BJ (cell line): ENCODE measurements around the gene MEF2B. TPM values are rescaled to one million over a fixed set of nuclear protein-coding genes. Genes with fewer than 3 reads are reported as not detected.

Experiments
- CTCF ChIA-PET: fragments of 350-600 bp; formaldehyde crosslinking; extraction: SDS; loops from one replicate; lab custom pipeline; 2021; ENCODE audit warnings: antibody characterized with exemption, inconsistent platforms; lab: Yijun Ruan, JAX
- POLR2A ChIA-PET: fragments of 300-600 bp; sonication (Branson Sonifier 250); formaldehyde crosslinking; extraction: SDS; loops from one replicate; lab custom pipeline; 2021; ENCODE audit warnings: antibody characterized with exemption; lab: Charles Lee
- DNase-seq: peaks from one replicate; pipeline ENCODE4 v3.0.0-alpha.2; 2011; ENCODE audit warnings: low read depth
- H3K27me3 ChIP-seq: 2 replicates; pipeline ENCODE4 v1.6.0; 2011; ENCODE audit warnings: low read length; ENCODE audit not compliant: control insufficient read depth, insufficient read depth
- H3K36me3 ChIP-seq: 2 replicates; pipeline ENCODE4 v1.5.1; 2011; ENCODE audit warnings: low read length; ENCODE audit not compliant: control insufficient read depth, insufficient read depth
- H3K4me3 ChIP-seq: 2 replicates; pipeline ENCODE4 v1.5.1; 2011; ENCODE audit warnings: low read depth, mild to moderate bottlenecking, control low read depth, low read length
- polyA plus RNA-seq: library from polyadenylated mRNA; depleted of rRNA; stranded (reverse); fragments of >200 nt; gene quantifications from 2 replicates; pipeline ENCODE4 v1.2.3, GENCODE V29; 2011
- TF ChIP-seq, protein P1 (sequence below): IDR thresholded peaks from 2 replicates; pipeline ENCODE4 v1.5.1; 2011; ENCODE audit warnings: low read depth, mild to moderate bottlenecking, control low read depth, inconsistent platforms, low read length, moderate library complexity; ENCODE audit not compliant: insufficient read depth

Gene MEF2B
- polyA plus RNA-seq, 1 experiment: 0.10 TPM

DNA sequence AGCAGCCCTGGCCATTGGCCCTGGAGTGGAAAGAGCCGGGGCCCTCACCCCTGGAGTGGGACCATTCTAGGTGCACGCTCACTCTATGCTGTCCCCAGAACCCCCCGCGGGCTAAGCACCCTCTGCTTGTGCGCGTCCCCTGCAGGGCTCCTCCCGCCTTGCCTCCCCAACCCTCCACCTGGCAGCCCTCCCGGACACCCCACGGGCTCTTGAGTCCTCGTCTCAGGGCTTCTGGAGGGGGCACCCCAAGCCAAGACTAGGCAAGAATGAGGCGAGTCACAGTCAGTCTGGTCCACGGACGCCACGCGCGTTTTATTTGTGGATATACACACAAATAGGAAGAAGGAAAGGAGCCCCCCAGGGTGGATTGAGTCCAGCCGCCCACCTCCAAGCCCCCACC is 24.8 kb downstream of the MEF2B start:
- DNase-seq: no peak

DNA sequence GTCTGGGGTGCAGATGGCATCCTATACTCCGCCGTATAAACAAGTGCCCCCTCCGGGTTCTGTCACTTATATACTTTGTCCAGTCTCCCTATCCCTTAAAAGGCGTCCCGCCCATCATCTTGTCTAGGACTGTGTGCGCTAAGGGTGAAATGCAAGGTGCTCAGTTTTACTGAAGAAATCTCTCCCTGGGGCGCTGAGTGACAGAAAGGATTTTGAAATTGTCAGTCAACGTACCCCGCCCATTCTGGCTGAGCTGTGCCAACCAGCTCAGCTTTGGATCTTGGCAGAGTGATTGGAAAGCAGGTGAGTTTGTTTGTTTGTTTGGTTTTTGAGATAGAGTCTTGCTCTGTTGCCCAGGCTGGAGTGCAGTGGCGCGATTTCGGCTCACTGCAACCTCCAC is 27.7 kb downstream of the MEF2B start:
- Histone ChIP-seq H3K27me3 (no peaks in the 10 kb centered on the region), H3K4me3 (no peak overlapping the region), H3K36me3 (peaks cover 5% of the 10 kb centered on the region)
- ChIA-PET POLR2A (no interaction called here), CTCF (interaction anchor here (2.0 to 6.9 kb wide), 5 partner anchors 10 to 201 kb away, joined by 7 to 50 read pairs (median 11); no protein-coding TSS in a partner anchor)
- TF ChIP-seq, protein P1, sequence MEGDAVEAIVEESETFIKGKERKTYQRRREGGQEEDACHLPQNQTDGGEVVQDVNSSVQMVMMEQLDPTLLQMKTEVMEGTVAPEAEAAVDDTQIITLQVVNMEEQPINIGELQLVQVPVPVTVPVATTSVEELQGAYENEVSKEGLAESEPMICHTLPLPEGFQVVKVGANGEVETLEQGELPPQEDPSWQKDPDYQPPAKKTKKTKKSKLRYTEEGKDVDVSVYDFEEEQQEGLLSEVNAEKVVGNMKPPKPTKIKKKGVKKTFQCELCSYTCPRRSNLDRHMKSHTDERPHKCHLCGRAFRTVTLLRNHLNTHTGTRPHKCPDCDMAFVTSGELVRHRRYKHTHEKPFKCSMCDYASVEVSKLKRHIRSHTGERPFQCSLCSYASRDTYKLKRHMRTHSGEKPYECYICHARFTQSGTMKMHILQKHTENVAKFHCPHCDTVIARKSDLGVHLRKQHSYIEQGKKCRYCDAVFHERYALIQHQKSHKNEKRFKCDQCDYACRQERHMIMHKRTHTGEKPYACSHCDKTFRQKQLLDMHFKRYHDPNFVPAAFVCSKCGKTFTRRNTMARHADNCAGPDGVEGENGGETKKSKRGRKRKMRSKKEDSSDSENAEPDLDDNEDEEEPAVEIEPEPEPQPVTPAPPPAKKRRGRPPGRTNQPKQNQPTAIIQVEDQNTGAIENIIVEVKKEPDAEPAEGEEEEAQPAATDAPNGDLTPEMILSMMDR: no peak
- no peak for DNase-seq

More for the DNA sequence above, 24.8 kb downstream of the MEF2B start:
- Histone ChIP-seq H3K36me3 (peaks cover 8% of the 10 kb centered on the region), H3K27me3 (no peaks in the 10 kb centered on the region), H3K4me3 (no peak overlapping the region)
- TF ChIP-seq, protein P1: no peak
- POLR2A ChIA-PET: no interaction called here
- CTCF ChIA-PET: interaction anchor here (0.6 to 6.9 kb wide), 12 partner anchors 11 to 364 kb away, joined by 3 to 80 read pairs (median 4); no protein-coding TSS in a partner anchor

DNA sequence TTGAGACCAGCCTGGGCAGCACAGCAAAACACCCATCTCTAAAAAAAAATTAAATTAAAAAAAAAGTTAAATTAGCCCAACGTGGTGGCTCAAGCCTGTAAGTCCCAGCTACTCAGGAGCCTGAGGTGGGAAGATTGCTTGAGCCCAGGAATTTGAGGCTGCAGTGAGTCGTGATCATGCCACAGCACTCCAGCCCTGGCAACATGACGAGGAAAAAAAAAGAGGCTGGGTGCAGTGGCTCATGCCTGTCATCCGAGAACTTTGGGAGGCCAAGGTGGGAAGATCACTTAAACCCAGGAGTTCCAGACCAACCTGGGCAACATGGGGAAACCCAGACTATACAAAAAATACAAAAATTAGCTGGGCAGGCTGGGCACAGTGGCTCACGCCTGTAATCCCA is 29.6 kb downstream of the MEF2B start:
- ChIA-PET CTCF (interaction anchor here (0.7 to 6.9 kb wide), 17 partner anchors 8 to 202 kb away, joined by 3 to 50 read pairs (median 5); no protein-coding TSS in a partner anchor), POLR2A (no interaction called here)
- H3K36me3 ChIP-seq: no peaks in the 10 kb centered on the region
- no peak for DNase-seq
- H3K27me3 ChIP-seq: no peaks in the 10 kb centered on the region
- no peak overlapping the region for H3K4me3 ChIP-seq
- TF ChIP-seq, protein P1: no peak

DNA sequence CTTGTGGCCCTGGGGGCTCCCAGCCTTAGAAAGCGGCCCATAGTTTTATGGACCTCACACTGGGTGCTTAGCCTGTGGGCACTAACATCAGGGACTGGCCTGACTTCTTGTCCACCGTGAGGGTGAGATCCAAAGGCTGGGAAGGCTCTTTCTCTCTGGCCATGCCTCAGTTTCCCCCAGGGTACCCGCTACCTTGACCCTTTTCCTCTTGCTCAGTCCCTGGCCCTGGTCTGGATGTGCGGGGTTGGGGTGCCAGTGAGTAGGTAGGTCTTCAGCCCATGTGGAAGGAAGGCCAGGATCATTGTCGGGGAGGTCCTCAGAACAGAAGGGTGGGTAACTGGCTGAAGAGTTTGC is 30.2 kb downstream of the MEF2B start:
- H3K36me3 ChIP-seq: no peaks in the 10 kb centered on the region
- no peak for DNase-seq
- ChIA-PET POLR2A (no interaction called here), CTCF (interaction anchor here (1.3 to 6.9 kb wide), 10 partner anchors 14 to 203 kb away, joined by 3 to 50 read pairs (median 6); no protein-coding TSS in a partner anchor)
- TF ChIP-seq, protein P1: no peak
- H3K4me3 ChIP-seq: no peak overlapping the region
- H3K27me3 ChIP-seq: no peaks in the 10 kb centered on the region

DNA sequence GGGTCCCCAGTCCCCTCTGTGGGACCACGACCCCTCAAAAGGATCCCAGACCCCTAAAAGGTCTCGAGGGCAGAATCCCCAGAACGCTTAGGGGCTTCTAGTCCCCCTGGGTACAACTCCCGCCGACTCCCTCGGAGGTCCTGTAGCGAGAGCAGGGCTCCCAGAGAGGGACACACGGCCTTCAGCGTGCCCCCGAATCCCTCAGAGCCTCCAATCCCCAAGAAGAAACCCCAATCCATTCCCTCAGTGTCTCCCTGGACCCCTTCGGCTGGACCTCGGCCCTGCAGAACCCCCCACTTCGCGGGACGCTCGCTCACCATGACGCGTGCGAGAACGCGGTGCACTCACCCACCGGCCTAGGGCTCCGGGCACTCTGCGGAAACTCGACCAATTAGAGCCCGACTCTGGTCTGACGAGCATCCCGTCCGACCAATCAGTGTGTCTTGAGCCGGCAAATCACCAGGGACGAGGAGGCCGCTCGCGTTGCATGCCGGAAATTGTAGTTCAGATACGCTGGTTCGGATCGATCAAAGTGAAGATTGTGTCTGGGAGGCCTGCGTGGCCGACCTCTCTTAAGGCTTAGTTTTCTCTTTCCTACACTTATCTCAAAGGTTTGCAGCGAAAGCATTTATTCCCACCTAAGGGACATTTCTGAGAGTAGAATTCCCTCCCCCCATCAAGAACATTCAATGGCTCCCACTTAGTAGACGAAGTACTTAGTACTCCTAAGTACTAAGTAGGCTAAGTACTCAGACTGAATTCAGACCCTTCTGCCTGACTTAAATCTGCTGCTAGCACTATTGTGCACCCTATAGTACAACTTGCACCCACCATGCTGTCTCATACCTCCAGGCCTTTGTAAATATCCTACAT is 31.7 kb downstream of the MEF2B start, which contains the start of gene TMEM161A:
TSS of gene TMEM161A (minus strand) at position 370 of the 873 bp plus-strand sequence. CDS start at position 320, 50 bp downstream.
- DNase-seq: peak; percentile 92
- CTCF ChIA-PET: interaction anchor here (0.7 to 6.9 kb wide), 8 partner anchors 13 to 151 kb away, joined by 3 to 50 read pairs (median 4); no protein-coding TSS in a partner anchor
- Histone ChIP-seq H3K4me3 (peak within 1 kb of the TSS; percentile 61), H3K36me3 (no peaks in the 10 kb centered on the region), H3K27me3 (no peaks in the 10 kb centered on the region)
- POLR2A ChIA-PET: no interaction called here
- TF ChIP-seq, protein P1: no peak
